Measurements from ENCODE around the gene PRKCSH. TPM values are rescaled to one million over a fixed set of nuclear protein-coding genes. Genes with fewer than 3 reads are reported as not detected.
A peak's percentile ranks its signal among the peaks of the same experiment; 100 is the strongest.

Gene PRKCSH
- total RNA-seq, 2 donors from 2014 or later: 78.0 to 82.8 TPM

DNA sequence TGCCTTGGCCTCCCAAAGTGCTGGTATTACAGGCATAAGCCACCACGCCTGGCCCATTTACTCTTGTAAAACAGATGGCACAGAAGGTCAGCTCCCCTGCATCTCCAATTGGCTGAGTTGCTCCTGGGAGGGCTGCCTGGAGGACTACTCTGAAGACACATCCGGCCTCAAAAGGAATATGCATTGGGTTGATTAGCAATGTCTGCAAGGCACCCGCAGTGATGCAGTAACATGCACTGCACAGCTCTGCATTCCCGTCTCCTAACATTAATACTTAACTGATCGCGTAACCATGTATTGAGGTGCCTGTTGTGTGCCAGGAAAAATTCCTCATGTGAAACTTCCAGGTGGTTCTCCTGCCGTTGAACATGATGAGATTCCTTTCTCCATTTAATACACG, 40.4 kb downstream of the PRKCSH start:
- Histone ChIP-seq H3K27me3 (peaks cover 3 to 16% of the 10 kb centered on the region in 2 donors), H3K4me1 (peaks cover 0 to 16% of the 10 kb centered on the region in 2 donors), H3K4me3 (no peak overlapping the region), H3K36me3 (no peaks in the 10 kb centered on the region), H3K27ac (no peak overlapping the region), H3K9me3 (no peaks in the 10 kb centered on the region)
- TF ChIP-seq, protein P1, sequence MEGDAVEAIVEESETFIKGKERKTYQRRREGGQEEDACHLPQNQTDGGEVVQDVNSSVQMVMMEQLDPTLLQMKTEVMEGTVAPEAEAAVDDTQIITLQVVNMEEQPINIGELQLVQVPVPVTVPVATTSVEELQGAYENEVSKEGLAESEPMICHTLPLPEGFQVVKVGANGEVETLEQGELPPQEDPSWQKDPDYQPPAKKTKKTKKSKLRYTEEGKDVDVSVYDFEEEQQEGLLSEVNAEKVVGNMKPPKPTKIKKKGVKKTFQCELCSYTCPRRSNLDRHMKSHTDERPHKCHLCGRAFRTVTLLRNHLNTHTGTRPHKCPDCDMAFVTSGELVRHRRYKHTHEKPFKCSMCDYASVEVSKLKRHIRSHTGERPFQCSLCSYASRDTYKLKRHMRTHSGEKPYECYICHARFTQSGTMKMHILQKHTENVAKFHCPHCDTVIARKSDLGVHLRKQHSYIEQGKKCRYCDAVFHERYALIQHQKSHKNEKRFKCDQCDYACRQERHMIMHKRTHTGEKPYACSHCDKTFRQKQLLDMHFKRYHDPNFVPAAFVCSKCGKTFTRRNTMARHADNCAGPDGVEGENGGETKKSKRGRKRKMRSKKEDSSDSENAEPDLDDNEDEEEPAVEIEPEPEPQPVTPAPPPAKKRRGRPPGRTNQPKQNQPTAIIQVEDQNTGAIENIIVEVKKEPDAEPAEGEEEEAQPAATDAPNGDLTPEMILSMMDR (IDR thresholded peaks at IDR 0.05): no peak
- no peak for DNase-seq (ENCODE audit: low spot score)

DNA sequence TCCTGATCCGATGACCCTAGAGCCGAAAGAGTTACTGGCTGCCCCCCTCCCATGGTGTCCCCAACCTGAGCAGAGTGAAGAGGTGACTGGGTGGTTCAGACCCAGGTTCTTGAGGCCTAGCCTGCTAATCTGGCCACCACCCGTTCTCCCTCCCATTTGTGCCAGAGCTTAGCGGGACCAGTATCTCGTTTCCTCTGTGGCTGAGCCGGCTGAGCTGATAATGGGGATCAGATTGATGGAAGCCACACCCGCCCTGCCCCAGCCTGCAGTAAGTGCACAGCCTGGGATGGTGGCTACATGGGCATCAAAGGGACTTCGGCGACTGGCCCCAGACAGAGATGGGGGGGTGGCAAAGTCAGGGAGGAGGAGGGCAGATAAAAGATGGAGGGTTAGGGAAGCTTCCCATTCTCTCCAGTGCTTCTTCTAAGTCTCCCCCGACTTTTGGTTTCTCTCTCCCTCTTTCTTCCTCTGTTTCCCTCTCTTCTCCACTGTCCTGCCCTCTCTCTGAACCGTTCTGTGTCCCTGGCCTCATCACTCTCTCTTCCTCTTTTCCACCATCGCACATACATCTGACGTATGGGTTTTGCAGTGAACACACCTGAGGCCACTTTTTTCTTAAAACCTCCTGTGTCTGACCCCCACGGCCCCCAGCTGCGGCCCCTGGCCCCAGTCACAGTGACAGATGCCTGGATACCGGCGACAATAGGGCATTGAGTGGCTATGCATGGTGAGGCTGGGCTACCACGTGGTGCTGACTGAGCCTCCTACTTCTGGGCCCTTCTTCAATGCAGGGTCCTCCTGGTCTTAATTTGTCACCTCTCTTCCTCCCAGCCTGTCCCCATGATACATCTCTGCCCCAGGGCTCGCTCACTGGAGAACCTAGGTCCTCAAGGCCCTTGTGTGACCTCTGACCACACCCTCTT, 43.0 kb downstream of the PRKCSH start:
- no peaks in the 10 kb centered on the region for H3K9me3 ChIP-seq
- H3K27me3 ChIP-seq: peaks cover 14 to 27% of the 10 kb centered on the region in 2 donors
- DNase-seq (ENCODE audit: low spot score): no peak
- H3K27ac ChIP-seq: no peak overlapping the region
- TF ChIP-seq, protein P1 (IDR thresholded peaks at IDR 0.05): no peak
- no peaks in the 10 kb centered on the region for H3K36me3 ChIP-seq
- H3K4me1 ChIP-seq: peaks cover 0 to 41% of the 10 kb centered on the region in 2 donors
- no peak overlapping the region for H3K4me3 ChIP-seq

DNA sequence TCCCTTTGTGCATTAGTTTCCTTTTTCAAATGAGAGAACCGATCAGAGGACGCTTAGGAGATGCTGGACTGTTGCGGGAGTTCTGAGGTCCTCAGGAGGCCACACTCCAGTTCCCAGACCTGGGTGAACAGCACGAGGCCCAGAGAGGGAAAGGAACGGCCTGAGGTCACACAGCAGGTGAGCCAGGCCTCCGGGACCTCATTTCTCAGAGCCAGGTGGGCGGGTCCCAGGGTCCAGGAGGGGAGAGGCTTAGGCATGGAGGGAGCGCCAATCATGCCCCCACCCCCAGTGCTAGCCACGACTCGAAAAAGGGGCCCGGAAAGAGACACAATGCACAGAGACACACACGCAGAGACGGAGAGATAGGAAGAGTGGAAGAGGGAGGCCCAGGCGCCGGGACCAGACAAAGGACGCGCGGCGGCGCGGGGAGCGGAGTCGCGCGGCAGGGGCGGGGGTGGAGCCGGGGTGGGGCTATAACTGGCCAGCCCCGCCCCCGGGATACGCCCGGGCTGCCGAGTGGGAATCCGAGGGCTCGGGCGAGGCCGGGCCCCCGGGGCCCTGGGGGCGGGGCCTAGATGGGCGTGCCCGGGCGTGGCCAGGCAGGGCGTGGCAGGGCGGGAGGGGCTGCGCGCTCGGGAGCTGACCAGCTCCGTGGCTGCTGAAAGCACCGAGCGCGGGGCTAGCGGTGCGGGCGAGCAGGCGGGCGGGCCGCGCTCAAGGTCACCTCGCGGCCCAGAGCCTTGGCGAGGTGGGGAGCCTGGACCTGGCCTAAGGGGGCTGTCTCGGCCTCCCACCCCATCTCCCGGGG, 43.9 kb downstream of the PRKCSH start:
- H3K4me1 ChIP-seq: peaks cover 0 to 42% of the 10 kb centered on the region in 2 donors
- peak overlapping the region in 1 of 2 donors; percentile 34 for H3K4me3 ChIP-seq
- H3K9me3 ChIP-seq: no peaks in the 10 kb centered on the region
- DNase-seq (ENCODE audit: low spot score): no peak
- TF ChIP-seq, protein P1 (IDR thresholded peaks at IDR 0.05): no peak
- peaks cover 14 to 32% of the 10 kb centered on the region in 2 donors for H3K27me3 ChIP-seq
- no peak overlapping the region for H3K27ac ChIP-seq
- H3K36me3 ChIP-seq: no peaks in the 10 kb centered on the region

DNA sequence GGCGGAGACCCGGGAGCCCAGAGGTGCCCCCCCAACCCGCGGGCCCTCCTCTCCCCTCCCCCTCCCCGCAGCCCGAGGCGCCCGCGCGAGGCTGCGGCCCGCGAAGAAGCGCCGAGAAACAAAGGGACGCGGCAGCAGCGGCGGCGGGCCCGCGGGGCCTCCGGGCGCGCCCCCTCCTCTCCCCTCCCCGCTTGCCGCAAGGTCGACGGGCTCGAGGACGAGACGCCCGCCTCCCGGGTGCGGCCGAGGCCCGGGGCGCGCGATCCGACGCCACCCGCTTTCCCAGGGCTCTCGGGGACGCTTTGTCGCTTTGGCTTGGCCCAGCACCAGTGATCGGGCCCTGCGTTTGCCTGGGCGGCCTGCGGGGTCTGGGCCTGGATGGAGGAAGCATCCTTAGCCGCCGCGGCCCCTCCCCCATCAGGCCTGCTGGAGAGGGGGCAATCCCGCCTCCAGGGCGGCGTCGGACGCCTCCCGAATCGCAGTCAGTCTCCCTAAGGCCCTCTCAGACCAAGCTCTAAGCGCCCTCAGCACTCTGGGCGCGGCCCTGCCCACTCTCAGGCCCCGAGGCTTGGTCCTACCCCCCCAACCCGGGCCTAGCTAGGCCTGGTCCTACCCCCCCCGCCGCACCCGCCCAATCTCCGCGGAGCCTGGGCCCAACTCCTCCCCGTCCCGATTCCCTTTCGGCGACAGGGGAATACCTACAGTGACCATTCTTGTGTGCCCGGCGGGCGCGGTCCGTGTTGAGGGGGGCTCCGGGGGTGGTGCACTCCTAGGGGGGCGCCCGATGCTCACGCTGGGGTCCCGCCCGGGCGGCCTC, 44.7 kb downstream of the PRKCSH start:
- Histone ChIP-seq H3K36me3 (no peaks in the 10 kb centered on the region), H3K27ac (no peak overlapping the region), H3K9me3 (no peaks in the 10 kb centered on the region), H3K4me1 (peaks cover 0 to 42% of the 10 kb centered on the region in 2 donors), H3K4me3 (peak overlapping the region in 1 of 2 donors; percentile 34), H3K27me3 (peaks cover 14 to 32% of the 10 kb centered on the region in 2 donors)
- TF ChIP-seq, protein P1 (IDR thresholded peaks at IDR 0.05): no peak
- no peak for DNase-seq (ENCODE audit: low spot score)

Measured in right atrium auricular region (tissue), 2 donors.